Erythroblast (primary cell): ENCODE data around the gene MTHFD1L.

Experiments used
- GATA1 ChIP-seq: IDR thresholded peaks from 2 replicates; pipeline ENCODE4 v1.6.1; 2011; ENCODE audit warnings: low read depth, mild to moderate bottlenecking, control low read depth, low read length, moderate library complexity
- POLR2A ChIP-seq: IDR thresholded peaks from 2 replicates; pipeline ENCODE4 v1.6.1; 2011; ENCODE audit warnings: mild to moderate bottlenecking, low read length

DNA sequence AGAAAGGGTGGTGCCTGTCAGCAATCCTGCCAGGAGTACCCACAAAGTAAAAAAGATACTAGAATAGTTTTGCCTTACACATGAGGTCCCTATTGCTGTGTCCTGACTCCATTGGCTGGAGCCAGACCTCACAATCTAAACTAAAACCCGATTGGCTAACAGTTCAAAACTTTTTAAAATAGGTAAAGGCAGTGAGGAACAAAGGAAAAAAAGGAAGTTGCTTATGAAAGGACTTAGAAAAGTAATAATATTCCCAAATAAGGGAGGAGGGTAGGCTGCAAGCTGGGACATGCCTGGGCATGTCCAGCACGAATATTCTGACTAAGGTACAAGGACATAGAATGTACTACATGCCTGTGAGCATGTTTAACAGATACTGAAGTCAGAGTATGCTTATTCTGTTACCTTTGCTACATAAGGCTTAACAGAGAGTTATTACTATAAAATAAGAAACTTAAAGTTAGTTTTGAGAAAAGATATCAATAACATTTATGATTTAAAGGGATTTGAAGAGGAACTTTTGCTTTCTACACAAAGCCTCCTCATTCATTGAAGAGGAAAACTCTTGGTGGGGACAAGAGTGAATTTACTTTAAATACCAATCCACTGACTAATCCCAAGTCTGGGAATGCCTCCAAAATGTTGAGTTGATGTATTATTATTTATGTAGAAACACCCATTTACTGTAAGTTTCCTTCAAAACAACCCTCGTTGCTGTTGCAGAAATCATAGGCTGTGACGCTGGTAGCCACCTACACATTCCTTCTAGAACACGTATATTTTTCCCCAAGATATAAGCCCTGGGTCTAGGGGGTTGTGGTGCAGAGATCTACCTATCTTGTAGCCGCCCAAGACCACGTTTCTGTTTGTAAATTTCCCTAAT lies 8.2 kb upstream of the MTHFD1L start:
- TF ChIP-seq POLR2A = no peak
- no peak for TF ChIP-seq GATA1
